ENCODE results near the gene NFKBIB.
"Not testable (repeated sequence)": the region's sequence is repeated elsewhere in the genome, so short reads cannot be mapped to it uniquely, and the experiment has no call there.

The NFKBIB gene

GRCh38 chr19:38928391-38929001 is 28.7 kb downstream of the NFKBIB start:
- no peak for DNase-seq (ENCODE audit: low read depth)

GRCh38 chr19:38929929-38930775 is 30.4 kb downstream of the NFKBIB start, which contains the start of gene SARS2:
Gene SARS2 (minus strand): TSS chr19:38930763. CDS start chr19:38930736, 27 bp downstream.
- DNase-seq (ENCODE audit: low read depth): peak; percentile 88

DNA sequence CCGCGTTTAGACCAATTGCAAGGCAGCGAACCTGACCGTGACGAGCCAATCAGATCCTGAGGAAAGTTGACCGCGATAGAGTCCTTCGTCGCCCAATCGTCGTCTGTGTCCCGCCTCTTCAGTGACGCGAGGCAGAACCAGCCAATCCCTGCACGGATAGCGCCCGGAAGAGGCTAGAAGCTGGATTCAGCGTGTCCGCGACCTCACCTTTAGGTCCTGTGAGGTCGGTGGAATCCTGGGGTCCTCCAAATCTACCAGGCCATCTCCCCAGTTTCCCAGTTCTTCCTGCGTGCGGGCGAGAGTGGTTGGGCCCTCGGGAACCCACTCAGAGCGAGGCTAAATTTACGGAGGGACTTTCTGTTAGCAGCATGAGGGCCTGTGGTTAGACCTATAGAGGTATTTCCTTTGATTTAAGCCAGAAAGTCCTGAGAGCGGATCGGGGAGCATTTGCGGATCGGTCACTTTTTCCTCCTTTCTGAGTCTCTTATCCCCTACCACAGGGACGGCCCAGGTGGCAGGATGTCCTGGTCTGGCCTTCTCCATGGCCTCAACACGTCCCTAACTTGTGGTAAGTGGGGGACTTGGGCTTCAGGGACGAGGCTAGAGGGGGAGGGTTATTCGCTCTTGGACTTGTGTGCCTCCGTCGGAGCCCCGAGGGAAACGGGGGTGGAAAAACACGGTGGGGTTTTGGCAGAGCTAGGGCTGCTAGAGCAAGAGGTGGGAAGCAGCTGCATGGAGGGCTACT is 31.2 kb downstream of the NFKBIB start, which contains the start of gene MRPS12:
MRPS12 (plus strand) TSS at position 169 of the 745 bp plus-strand sequence; CDS start at position 520, 351 bp downstream.
- peak; percentile 98 for DNase-seq (ENCODE audit: low read depth)

DNA sequence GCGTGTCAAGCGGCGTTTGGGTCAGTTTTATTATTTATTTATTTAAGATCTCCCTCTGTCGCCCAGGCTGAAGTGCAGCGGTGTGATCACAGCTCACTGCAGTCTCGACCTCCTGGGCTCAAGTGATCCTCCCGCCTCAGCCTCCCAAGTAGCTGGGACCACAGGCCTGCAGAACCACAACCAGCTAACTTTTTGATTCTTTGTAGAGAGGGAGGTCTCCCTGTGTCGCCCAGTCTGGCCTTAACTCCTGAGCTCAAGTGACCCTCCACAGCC is 31.7 kb downstream of the NFKBIB start:
- no peak for DNase-seq (ENCODE audit: low read depth)

GRCh38 chr19:38932425-38933179 is 32.8 kb downstream of the NFKBIB start:
- no peak for DNase-seq (ENCODE audit: low read depth)

DNA sequence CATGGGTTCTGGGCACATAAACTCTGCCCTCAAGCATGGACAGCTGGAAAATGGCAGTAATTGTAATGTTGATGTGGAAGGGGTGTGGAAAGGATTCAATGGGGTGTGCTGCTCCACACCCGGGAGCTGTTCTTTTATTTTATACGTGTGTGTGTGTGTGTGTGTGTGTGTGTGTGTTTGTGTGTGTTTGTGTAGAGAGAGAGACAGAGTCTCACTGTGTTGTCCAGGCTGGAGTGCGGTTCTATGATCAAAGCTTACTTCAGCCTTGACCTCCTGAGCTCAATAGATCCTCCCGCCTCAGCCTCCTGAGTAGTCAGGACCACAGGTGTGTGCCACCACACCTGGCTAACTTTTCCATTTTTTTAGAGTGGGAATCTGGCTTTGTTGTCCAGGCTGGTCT is 33.8 kb downstream of the NFKBIB start:
- DNase-seq (ENCODE audit: low read depth): no peak

DNA sequence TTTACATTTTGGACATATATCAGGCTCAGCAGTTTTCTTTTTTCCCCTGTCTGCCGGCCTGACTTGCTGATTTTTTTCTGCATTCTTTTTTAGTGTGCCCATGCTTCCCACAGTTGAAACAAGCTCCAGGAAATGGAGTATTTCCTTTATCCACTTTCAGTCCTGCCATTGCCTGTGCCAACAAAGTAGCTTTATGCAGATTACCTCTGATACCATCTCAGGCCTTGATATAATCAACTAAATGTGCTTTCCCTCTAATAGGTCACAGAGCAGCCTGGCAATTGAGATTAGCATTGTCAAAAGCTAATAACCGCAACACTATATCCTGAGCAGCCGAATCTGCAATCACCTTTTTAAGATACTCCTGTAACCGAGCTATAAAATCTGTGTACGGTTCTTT is 40.2 kb downstream of the NFKBIB start:
- DNase-seq (ENCODE audit: low read depth): no peak

DNA sequence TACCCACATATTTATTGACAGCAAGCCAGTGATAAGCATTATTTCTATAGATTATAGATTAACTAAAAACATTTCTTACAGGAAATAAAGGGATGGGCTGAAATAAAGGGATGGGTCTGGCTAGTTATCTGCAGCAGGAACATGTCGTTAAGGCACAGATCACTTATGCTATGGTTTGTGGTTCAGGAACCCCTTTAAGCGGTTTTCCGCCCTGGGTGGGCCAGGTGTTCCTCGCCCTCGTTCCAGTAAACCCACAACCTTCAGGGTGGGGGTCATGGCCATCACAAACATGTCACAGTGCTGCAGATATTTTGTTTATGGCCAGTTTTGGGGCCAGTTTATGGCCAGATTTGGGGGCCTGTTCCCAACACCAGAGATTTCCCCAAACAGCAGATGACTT is 41.7 kb downstream of the NFKBIB start:
- DNase-seq (ENCODE audit: low read depth): not testable (repeated sequence)

- no peak for DNase-seq (ENCODE audit: low read depth)
These were observed 42.2 kb downstream of the NFKBIB start for GRCh38 chr19:38941979-38942378.

GRCh38 chr19:38942471-38943181 is 42.9 kb downstream of the NFKBIB start:
- DNase-seq (ENCODE audit: low read depth): no peak

- no peak for DNase-seq (ENCODE audit: low read depth)
These were observed 45.3 kb downstream of the NFKBIB start for GRCh38 chr19:38944981-38945506.

DNA sequence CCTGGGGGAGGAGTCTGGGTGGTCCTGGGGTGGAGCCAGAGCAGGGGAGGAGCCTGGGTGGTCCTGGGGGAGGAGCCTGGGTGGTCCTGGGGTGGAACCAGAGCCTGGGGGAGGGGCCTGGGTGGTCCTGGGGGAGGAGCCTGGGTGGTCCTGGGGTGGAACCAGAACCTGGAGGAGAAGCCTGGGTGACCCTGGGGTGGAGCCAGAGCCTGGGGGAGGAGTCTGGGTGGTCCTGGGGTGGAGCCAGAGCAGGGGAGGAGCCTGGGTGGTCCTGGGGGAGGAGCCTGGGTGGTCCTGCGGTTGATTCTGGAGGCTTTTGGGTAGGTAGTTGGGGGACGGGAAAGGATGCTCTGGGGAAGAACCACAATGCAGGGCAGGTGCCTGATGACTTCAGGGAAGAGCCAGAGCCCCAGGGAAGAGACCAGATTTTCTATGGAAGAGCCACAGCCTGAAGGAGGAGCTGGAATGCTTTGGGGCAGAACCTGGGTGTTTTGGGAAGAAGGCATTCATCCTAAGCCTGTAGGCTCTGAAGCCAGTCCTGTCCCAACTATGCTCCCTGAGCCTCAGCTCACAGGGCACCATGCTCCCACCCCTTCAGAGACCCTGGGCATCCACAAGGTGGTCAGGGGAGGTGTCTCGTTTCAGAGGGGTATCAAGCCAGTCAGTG is 45.9 kb downstream of the NFKBIB start:
- DNase-seq (ENCODE audit: low read depth): no peak

GRCh38 chr19:38946229-38947010 is 46.7 kb downstream of the NFKBIB start:
- no peak for DNase-seq (ENCODE audit: low read depth)

DNA sequence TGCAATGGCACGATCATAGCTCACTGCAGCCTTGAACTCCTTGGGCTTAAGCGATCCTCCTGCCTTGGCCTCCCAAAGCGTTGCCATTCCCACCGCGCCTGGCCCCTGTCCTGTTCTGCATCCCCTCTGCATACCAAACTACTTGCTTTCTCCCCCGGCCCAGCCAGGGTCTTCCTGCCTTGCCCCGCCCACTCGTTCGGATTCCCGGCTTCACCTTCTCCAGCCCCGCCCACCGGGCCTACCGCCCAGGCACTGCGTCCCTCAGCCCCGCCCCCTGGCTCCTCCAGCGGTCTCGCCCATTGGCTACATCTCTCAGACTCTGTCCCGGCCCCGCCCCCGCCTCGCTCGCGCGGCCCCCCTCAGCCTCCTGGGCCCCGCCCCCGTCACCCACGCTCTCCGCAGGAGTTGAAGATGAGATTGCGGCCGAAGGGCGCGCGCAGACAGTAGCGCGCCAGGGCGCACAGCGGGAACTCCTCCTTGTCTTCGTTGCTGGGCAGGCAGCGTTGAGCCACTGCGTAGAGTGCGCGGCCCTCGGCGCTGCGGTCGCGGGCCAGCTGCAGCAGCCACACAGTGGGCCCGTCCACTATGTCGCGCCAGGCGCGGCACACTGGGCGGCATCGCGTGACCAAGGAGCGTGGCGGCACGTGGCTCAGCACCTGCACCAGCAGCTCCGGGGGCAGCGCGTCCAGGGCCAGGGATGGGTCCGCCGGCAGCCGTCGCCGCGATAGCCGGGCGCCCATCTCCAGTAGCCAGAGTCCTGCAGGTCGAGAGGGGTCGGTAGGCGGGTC is 50.0 kb downstream of the NFKBIB start:
- DNase-seq (ENCODE audit: low read depth): peak; percentile 65

- no peak for DNase-seq (ENCODE audit: low read depth)
These were observed 51.4 kb downstream of the NFKBIB start for GRCh38 chr19:38951187-38951586.

DNA sequence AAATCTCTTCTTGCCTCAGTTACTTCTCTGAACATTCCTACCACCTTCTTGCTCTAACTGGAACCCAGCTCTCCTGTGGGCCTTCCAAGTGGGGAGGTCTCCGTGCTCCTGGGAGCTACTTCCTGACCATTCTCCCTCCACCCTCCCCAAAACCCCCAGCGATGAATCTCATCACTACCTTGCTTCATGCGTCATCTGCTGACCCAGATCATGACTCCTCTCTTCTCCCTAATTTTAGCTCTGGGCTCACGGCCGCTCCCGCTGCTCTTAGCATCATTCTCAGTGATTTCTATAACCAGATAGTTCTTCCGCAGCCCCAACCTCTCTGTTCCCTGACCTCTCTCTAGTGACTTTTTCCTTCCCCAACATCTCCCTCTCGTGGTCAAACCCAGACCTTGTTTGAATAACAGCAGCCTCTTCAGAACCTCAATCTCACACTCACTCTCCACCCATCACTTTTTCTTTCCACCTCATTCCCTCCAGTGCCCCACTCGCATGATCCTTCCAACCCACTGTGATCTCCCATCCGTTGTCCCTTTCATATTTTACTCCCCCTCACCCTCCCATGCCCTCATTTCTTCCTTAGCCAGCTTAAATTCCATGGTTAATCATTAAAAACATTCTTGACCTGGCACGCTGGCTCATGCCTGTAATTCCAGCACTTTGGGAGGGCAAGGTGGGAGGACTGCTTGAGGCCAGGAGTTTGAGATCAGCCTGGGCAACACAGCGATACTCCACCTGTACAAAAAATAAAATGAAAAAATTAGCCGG is 52.8 kb downstream of the NFKBIB start:
- no peak for DNase-seq (ENCODE audit: low read depth)

GRCh38 chr19:38953677-38954076 is 53.9 kb downstream of the NFKBIB start:
- no peak for DNase-seq (ENCODE audit: low read depth)

DNA sequence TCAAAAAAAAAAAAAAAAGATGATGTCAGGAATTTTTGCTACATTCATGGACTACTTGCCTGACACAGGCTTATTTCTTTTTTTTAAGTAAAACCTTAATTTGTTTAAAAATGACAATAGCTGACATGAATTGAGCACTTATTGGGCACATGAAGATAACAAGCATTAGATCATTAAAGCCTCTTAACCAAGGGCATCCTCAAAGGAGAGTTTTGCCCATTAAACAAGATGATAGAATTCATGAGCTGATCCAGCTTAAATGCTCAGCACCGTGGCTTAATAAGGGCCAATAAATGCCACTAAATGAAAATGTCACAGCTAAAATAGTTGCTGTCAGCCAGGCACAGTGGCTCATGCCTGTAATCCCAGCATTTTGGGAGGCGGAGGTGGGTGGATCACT is 56.5 kb downstream of the NFKBIB start:
- no peak for DNase-seq (ENCODE audit: low read depth)
